HG02610 (cell line): ENCODE results near the gene ZSCAN12.
A peak's percentile ranks its signal among the peaks of the same experiment; 100 is the strongest.
"Not testable (repeated sequence)": the region's sequence is repeated elsewhere in the genome, so short reads cannot be mapped to it uniquely, and the experiment has no call there.

Source experiments
- ATAC-seq: cut with Tn5 transposase; IDR thresholded peaks from one replicate; pipeline ENCODE4 v1.9.1; 2021; ENCODE audit warnings: mild to moderate bottlenecking, moderate library complexity; ENCODE audit not compliant: unreplicated experiment

ZSCAN12 gene

DNA sequence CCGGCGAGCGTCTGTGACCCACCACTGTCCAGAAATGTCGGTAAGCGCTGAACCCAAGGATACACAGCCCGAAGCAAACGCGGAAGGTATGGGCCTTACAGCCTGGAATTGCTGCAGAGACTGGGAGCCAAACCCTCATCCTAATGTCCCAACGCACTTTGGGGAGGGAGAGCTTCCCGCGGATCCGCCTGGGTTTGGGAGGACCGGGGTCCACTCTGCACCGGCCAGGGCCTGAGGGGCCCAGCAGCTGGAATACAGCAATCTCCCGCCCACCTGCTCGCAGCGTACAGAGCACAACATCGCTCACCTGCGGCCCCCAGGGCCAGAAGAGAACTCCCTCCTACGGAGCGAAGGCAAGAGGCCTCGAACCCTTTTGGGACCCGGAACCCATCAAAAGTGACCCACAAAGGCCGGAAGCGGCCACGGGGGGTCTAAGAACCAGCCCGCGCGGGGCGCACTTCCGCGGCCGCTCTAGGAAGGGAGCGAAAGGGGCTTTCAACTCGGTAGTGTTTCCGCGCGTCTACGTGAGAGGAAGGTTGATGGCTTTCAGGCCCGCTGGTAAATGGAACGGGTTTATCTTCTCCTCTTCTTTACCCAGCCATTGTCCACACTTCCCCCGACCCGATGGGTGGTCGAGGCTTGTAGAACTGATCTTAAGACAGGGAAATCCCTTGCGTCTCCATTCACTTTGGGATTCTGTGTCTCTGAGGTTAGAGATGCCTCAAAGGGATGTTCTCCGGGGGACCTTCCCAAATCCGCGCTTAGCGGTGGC, at the start of gene ZSCAN12:
Gene ZSCAN12 (minus strand): TSS at position 398 of the 772 bp plus-strand sequence. CDS start 1,342 bp downstream, outside the sequence.
- peak; percentile 91 for ATAC-seq

- ATAC-seq, result no peak
These were observed 49.5 kb upstream of the ZSCAN12 start for GRCh38 chr6:28449056-28449455.

DNA sequence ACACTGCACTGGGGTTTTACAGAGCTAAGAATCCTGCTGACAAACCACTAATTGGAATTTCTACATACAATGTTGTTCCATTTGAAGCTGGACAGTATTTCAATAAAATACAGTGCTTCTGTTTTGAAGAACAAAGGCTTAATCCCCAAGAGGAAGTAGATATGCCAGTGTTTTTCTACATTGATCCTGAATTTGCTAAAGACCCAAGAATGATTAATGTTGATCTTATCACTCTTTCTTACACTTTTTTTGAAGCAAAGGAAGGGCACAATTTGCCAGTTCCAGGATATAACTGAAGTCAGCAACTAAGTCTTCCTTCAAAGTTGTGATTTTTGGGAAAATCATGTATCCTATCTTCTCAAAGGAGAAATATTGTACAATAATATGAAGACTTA, 48.0 kb upstream of the ZSCAN12 start:
- ATAC-seq, result not testable (repeated sequence)

DNA sequence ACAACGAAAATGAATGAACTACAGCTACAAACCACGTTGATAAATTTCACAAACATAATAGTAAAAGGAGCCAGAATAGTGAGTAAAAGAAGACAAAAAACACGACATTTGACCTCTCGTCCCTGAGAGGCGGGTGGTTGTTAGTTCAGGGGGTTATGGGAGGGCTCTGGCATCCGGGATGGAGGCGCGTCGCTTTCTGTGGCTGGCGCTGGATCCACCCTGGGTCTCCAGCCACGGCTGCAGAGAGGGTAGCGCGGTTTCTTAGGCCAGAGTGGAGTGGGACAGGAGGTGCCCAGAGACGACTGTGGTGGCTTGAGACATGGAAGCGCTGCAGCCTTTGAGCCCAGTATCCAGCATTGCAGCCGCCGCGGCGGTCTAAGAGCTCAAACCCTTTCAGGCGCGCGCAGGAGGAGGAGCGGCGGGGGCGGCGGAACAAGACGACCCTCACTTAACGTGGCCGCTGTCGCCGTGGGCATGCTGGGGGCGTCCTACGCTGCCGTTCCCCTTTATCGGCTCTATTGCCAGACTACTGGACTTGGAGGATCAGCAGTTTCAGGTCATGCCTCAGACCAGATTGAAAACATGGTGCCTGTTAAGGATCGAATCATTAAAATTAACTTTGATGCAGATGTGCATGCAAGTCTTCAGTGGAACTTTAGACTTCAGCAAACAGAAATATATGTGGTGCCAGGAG, 47.4 kb upstream of the ZSCAN12 start:
- no peak for ATAC-seq

DNA sequence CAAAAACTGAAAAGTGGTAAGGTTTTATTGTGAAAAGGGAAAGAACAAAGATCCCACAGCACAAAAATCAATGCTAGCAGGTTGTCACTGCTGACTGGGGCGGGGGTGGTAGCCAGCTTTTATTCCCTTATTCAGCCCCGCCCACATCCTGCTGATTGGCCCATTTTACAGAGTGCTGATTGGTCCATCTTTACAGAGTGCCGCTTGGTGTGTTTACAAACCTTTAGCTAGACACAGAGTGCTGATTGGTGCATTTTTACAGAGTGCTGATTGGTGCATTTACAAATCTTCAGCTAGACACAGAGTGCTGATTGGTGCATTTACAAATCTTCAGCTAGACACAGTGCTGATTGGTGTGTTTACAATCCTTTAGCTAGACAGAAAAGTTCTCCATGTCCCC, 45.2 kb upstream of the ZSCAN12 start:
- not testable (repeated sequence) for ATAC-seq

DNA sequence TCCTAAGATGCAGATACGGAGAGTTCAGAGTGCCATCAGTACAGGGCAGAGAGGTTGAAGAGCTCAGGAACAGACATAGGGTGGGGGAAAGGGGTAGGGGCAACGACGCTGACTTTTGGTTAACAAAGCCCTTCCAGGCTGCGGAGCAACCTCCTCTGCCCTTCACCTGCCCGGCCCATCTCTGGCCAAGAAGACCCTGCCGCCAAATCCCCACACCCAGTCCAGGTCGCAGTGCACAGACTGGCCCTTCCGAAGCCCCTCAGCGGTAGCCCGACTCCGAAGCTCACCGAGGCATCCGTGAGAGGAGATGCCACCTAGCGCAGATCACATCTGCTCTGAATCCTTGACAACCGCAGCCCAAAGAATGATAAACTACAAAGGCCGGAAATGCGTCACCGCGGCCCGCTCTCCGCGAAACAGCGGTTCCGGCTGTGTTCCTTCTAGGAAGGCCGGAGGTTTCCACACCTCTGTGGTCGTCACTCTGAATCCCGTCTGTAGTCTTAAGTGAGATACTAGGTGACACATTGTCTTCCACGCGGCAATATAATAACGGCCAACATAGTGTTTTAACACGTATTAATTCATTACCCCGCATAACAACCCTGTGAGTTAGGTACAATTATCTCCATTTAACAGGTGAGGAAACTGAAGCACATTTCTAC, 43.7 kb upstream of the ZSCAN12 start, which contains the start of gene ZSCAN23:
Gene ZSCAN23 (minus strand): TSS at position 380 of the 662 bp plus-strand sequence. CDS start 7,225 bp downstream, outside the sequence.
- ATAC-seq, result peak; percentile 95

- no peak for ATAC-seq
These were observed 43.0 kb upstream of the ZSCAN12 start for GRCh38 chr6:28442586-28442985.

DNA sequence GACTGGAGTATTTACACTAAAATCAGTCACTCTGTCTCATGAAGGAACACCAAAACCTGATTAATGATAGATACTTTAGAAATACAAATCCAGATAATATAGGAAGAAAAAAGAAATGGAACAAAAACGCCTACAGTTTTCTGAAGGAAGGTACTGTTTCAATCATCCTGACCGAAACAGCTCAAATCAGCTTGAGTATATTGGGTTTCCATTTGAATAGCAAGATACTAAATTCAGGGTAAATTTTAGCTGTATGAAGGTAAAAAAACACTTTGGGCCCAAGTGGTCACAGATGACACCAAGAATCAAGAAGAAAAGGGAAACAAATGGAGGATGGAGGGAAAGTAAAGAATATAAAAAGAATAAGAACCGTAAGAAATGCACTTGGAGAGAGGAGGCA, 36.9 kb upstream of the ZSCAN12 start:
- ATAC-seq, result no peak

DNA sequence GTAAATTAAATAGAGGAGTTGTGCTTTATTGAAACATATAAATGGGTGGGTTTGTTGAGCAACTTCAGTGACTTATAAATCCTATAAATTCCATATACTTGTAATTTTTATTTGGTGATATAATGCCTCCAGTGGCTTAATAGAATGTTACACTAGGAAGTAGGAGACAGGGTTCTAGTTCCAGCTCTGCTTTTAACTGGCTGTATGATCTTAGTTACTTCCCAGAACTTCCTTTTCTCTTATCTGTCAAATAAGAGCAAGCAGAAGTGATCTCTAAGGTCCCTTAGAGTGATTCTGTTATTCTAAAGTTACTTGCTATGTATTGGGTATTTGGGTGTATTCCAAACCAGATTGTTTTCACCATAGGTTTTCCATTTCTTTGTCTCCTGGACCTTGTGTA, 33.6 kb upstream of the ZSCAN12 start:
- ATAC-seq, result no peak

- no peak for ATAC-seq
These were observed 30.2 kb upstream of the ZSCAN12 start for GRCh38 chr6:28429781-28430180.

- ATAC-seq, result peak; percentile 77
These were observed 26.5 kb upstream of the ZSCAN12 start for GRCh38 chr6:28425944-28426541.

GRCh38 chr6:28424163-28424562, 24.6 kb upstream of the ZSCAN12 start:
- no peak for ATAC-seq

DNA sequence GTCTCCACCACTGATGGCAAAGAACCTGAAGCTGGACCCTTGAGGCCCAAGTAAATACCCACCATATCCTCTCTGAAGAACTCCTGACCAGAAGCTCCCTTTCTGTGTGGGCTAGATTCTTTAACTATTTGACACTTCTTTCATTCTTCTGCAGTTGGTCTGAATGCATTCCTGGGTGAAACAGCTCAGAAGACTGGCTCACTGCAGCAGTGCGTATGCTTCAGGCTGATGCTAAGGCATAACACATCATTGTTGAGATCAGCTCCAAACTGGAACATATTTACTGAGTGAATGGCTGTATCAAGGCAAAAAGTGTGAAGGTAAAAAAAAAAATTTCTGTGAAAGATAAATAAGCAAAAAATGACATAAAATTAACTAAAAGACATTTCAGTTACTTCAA, 24.0 kb upstream of the ZSCAN12 start:
- no peak for ATAC-seq

DNA sequence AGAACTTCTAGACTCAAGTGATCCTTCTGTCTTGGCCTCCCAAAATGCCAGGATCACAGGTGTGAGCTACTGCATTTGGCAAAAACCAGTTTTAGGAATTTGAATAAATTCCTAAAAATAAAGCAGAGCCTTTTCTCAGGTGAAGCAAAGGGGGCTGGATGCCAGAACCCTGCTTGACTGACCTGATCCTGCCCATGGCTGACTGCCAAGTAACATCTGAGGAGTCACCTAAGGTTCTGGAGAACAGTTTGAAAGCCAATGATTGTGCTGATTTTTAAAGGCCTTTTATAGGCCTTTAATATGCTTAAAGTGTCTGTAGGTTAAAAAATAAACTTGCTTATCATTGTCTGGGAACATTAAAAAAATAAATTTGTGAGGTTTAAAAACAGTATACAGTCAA, 14.1 kb upstream of the ZSCAN12 start:
- no peak for ATAC-seq

- ATAC-seq, result no peak
These were observed 11.2 kb upstream of the ZSCAN12 start for GRCh38 chr6:28410767-28411166.

DNA sequence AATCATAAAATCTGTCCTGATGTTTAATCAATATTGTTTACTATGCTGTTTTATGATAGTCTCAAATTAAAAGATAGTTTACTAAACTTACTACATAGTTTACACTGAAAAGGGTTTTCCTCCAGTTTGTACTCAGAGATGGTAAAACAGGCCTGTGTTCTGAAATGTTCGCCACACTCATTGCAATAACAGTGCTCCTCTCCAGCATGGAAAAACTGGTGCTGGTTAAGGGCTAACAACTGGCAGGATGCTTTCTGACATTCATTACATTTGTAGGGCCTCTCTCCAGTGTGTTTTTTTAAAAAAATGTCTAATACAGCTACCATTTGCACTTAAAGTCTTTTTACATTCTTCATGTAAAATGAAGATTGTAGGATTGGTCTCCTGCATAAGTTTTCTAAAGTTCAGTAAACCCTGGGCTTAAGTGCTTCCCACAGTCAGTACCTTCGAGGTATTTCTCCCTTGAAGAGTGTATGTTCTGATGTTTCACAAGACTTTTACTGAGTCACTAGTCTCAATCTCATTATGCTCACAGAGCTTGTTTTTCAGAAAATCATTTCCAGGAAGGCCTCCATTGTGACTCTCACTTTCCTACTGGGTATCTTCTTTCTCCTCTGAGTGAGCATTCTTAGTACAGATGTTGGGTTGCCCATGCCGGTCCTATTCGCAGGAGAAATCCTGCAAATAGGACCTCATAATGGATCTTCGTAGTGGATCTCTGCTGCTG, 8.7 kb upstream of the ZSCAN12 start:
- no peak for ATAC-seq

- no peak for ATAC-seq
These were observed 7.9 kb upstream of the ZSCAN12 start for GRCh38 chr6:28407401-28407800.

GRCh38 chr6:28403923-28404322, 4.4 kb upstream of the ZSCAN12 start:
- ATAC-seq, result not testable (repeated sequence)

DNA sequence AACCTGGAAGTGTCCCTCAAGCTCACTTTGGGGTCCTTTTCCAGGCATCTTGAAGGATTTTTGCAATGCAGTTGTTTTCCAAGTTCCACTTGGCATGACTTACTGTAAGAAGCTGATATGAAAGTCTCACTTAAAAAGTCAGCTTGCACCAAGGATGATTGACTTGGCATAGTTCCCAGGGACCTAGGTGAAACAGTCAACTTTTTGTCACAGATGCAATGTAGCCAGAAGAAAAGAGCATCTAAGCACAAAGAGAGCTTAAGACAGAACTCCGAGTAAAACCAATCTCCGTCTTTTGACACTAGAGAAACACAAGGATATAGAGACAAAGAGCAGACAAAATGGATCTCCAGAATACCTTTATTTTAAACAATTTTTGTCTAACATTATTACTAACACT, 2.6 kb upstream of the ZSCAN12 start:
- ATAC-seq, result no peak

- no peak for ATAC-seq
These were observed 1.6 kb upstream of the ZSCAN12 start for GRCh38 chr6:28401172-28401571.

DNA sequence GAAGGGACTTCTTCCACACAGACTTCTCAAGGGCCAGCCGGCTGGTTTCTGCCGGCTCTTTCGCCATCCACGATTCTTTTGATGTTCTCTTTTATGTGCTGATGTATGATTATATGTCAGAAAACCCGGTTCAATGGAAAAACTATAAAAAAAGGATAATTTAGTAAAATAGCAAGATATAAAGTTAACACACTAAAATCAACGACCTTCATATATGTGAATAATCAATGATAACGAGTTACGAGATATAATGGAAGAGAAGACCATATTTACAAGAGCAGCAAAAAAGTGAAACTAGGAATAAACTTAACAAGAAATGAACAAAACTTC, 540 bp upstream of the ZSCAN12 start:
- no peak for ATAC-seq
